SK-N-SH treated with all-trans-retinoic acid at 6 μM for 48 hours (cell line): ENCODE measurements around the gene IL12RB1.
"Not testable (repeated sequence)": the region's sequence is repeated elsewhere in the genome, so short reads cannot be mapped to it uniquely, and the experiment has no call there.

Experiments used
- ARNTL ChIP-seq: fragments of 450-650 bp; formaldehyde crosslinking; IDR thresholded peaks from 2 replicates; pipeline ENCODE4 v1.5.0; 2020; ENCODE audit warnings: low read depth, mild to moderate bottlenecking, moderate library complexity, borderline replicate concordance
- BACH2 ChIP-seq: fragments of 250-450 bp; sonication (Bioruptor Pico); IDR thresholded peaks from 2 replicates; pipeline ENCODE4 v1.9.0; 2021; ENCODE audit warnings: mild to moderate bottlenecking, borderline replicate concordance
- CSDC2 ChIP-seq: fragments of 250-450 bp; sonication (Bioruptor Pico); IDR thresholded peaks from 2 replicates; pipeline ENCODE4 v1.5.0; 2020; ENCODE audit warnings: mild to moderate bottlenecking, moderate library complexity
- ESRRG ChIP-seq: fragments of 250-450 bp; sonication (Bioruptor Pico); IDR thresholded peaks from 2 replicates; pipeline ENCODE4 v1.6.1; 2021; ENCODE audit warnings: mild to moderate bottlenecking
- GLIS3 ChIP-seq: fragments of 250-450 bp; sonication (Bioruptor Pico); IDR thresholded peaks from 2 replicates; pipeline ENCODE4 v1.5.0; 2020; ENCODE audit warnings: mild to moderate bottlenecking, moderate library complexity
- RARB ChIP-seq: fragments of 250-450 bp; sonication (Bioruptor Pico); IDR thresholded peaks from 2 replicates; pipeline ENCODE4 v1.8.0; 2021; ENCODE audit warnings: mild to moderate bottlenecking, moderate library complexity
- TOX ChIP-seq: fragments of 250-450 bp; sonication (Bioruptor Pico); IDR thresholded peaks from 2 replicates; pipeline ENCODE4 v1.8.0; 2021; ENCODE audit warnings: mild to moderate bottlenecking, moderate library complexity, borderline replicate concordance
- ZNF70 ChIP-seq: fragments of 450-650 bp; formaldehyde crosslinking; IDR thresholded peaks from 2 replicates; pipeline ENCODE4 v1.5.0; 2020; ENCODE audit warnings: mild to moderate bottlenecking, moderate library complexity
- TF ChIP-seq, protein P1 (sequence below): fragments of 250-450 bp; sonication (Bioruptor Pico); IDR thresholded peaks from 2 replicates; pipeline ENCODE4 v1.8.0; 2020; ENCODE audit warnings: mild to moderate bottlenecking, moderate library complexity, borderline replicate concordance
- TF ChIP-seq, protein P2 (sequence below): fragments of 250-450 bp; sonication (Bioruptor Pico); IDR thresholded peaks from 2 replicates; pipeline ENCODE4 v1.5.1; 2021; ENCODE audit warnings: mild to moderate bottlenecking, moderate library complexity

DNA sequence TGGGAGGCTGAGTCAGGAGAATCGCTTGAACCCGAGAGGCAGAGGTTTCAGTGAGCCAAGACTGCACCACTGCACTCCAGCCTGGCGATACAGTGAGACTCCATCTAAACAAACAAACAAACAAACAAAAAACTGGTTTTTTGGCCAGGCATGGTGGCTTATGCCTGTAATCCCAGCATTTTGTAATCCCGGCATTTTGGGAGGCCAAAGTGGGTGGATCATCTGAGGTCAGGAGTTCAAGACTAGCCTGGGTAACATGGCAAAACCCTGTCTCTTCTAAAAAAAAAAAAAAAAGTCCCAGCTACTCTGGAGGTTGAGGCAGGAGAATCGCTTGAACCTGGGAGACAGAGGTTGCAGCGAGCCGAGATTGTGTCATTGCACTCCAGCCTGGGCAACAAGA is 18.5 kb upstream of the IL12RB1 start:
- TF ChIP-seq, protein P1, sequence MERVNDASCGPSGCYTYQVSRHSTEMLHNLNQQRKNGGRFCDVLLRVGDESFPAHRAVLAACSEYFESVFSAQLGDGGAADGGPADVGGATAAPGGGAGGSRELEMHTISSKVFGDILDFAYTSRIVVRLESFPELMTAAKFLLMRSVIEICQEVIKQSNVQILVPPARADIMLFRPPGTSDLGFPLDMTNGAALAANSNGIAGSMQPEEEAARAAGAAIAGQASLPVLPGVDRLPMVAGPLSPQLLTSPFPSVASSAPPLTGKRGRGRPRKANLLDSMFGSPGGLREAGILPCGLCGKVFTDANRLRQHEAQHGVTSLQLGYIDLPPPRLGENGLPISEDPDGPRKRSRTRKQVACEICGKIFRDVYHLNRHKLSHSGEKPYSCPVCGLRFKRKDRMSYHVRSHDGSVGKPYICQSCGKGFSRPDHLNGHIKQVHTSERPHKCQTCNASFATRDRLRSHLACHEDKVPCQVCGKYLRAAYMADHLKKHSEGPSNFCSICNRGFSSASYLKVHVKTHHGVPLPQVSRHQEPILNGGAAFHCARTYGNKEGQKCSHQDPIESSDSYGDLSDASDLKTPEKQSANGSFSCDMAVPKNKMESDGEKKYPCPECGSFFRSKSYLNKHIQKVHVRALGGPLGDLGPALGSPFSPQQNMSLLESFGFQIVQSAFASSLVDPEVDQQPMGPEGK: not testable (repeated sequence)
- not testable (repeated sequence) for TF ChIP-seq ARNTL; GLIS3; RARB (CRISPR knock-in tag); CSDC2 (CRISPR knock-in tag); ZNF70 (CRISPR knock-in tag); TOX; ESRRG (CRISPR knock-in tag); BACH2 (CRISPR knock-in tag)
- TF ChIP-seq, protein P2, sequence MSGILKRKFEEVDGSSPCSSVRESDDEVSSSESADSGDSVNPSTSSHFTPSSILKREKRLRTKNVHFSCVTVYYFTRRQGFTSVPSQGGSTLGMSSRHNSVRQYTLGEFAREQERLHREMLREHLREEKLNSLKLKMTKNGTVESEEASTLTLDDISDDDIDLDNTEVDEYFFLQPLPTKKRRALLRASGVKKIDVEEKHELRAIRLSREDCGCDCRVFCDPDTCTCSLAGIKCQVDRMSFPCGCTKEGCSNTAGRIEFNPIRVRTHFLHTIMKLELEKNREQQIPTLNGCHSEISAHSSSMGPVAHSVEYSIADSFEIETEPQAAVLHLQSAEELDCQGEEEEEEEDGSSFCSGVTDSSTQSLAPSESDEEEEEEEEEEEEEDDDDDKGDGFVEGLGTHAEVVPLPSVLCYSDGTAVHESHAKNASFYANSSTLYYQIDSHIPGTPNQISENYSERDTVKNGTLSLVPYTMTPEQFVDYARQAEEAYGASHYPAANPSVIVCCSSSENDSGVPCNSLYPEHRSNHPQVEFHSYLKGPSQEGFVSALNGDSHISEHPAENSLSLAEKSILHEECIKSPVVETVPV: not testable (repeated sequence)
